Cardiac muscle cell (in vitro differentiated cells and primary cell): Measurements from ENCODE around the gene RAB13. TPM values are rescaled to one million over a fixed set of nuclear protein-coding genes. Genes with fewer than 3 reads are reported as not detected.

ENCODE experiments used
- DNase-seq, 2 donors: peaks; one replicate each; pipeline versions ENCODE4 v3.0.0 to v3.0.0-alpha.2; 2010 to 2017; ENCODE audit warnings: low read depth in 1 of 2, low spot score in 1 of 2
- H3K27ac ChIP-seq: fragments of 200-600 bp; sonication (generic); 2 replicates; pipeline ENCODE4 v1.5.1; 2016
- H3K27me3 ChIP-seq: fragments of 200-600 bp; sonication (generic); 2 replicates; pipeline ENCODE4 v1.6.0; 2016; ENCODE audit warnings: control low read depth
- H3K36me3 ChIP-seq: fragments of 200-600 bp; sonication (generic); 2 replicates; pipeline ENCODE4 v1.5.1; 2016; ENCODE audit warnings: control low read depth
- H3K4me1 ChIP-seq: fragments of 200-600 bp; sonication (generic); 2 replicates; pipeline ENCODE4 v1.8.1; 2017; ENCODE audit warnings: low read depth, mild to moderate bottlenecking, mixed run types
- H3K4me3 ChIP-seq: fragments of 200-600 bp; sonication (generic); 2 replicates; pipeline ENCODE4 v1.5.1; 2016; ENCODE audit warnings: mild to moderate bottlenecking
- H3K9me3 ChIP-seq: fragments of 200-600 bp; sonication (generic); 2 replicates; pipeline ENCODE4 v1.5.1; 2017; ENCODE audit warnings: low read depth, mild to moderate bottlenecking, control low read depth
- polyA plus RNA-seq: library from polyadenylated mRNA; unstranded; fragments of >200 nt; fragmentation: Nextera tagmentation; extraction: Ambion mirVana; gene quantifications from 2 replicates; pipeline ENCODE4 v1.2.1, GENCODE V29; 2016
- total RNA-seq: library from RNA; depleted of rRNA; stranded (reverse); fragments of >200 nt; gene quantifications from 2 replicates; pipeline ENCODE4 v1.2.3, GENCODE V29; 2016
- TF ChIP-seq, protein P1 (sequence below): IDR thresholded peaks from 2 replicates; pipeline ENCODE4 v1.5.1; 2012; ENCODE audit warnings: low read depth, mild to moderate bottlenecking, low read length

Gene RAB13
- total and polyA plus RNA-seq, 2 experiments from 2014 or later: 37.6 to 90.6 TPM

DNA sequence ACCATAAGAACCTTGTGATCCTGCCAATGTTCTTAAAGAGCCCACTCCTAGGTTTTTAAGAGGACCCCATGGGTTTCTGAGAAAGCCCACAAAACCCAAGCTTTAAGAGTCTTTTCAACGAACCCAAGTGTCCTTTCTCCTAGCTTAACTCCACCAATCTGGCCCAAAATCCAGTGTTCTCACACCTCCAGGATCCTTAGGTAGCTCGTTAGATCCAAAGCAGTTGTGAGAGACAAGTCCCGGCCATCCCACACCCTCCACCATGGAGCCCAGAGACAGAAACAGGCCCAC is 41.4 kb downstream of the RAB13 start:
- H3K4me1 ChIP-seq: peaks cover 5% of the 10 kb centered on the region
- H3K4me3 ChIP-seq: peak overlapping the region; percentile 99

DNA sequence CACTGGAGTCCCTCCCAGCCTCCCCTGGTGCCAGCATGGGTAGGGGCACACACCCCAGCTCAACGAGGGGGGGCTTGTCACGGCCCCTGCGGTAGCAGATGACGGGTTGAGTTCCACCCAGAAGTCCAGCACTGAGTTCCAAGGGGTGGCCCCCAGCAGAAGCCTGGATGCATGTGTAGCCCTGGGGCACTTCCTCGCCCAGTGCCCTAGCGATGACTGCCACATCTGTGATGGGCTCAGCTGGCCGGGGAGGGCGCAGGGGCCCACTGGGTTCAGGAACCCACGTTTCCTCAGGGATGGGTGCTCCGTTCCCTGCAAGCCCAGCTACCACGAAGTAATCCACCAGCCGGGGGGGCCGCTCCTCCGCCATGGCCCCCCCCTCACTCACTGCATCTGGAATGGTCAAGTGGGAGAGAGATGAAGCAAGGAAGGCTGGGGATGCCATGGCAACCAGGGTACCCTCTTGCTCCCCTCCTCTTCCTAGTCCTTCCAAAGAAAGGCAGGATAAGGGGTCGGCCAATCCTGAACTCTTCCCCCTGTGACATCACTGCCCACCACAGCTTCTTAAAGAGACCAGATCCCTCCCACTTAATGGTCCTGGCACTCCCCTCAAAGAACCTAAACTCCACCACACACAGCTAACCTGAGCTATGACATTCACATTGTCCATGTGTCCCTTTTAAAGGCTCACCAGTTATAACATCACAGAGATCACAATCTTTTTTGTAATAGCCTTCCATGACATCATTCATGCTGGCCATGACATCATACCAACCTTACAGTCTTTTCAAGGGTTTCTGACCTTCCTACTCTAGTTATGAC is 41.9 kb downstream of the RAB13 start:
- Histone ChIP-seq H3K36me3 (peaks cover 23% of the 10 kb centered on the region), H3K27ac (no peak overlapping the region), H3K4me1 (peaks cover 5% of the 10 kb centered on the region), H3K9me3 (no peaks in the 10 kb centered on the region), H3K4me3 (no peak overlapping the region), H3K27me3 (no peaks in the 10 kb centered on the region)
- no peak for DNase-seq
- TF ChIP-seq, protein P1, sequence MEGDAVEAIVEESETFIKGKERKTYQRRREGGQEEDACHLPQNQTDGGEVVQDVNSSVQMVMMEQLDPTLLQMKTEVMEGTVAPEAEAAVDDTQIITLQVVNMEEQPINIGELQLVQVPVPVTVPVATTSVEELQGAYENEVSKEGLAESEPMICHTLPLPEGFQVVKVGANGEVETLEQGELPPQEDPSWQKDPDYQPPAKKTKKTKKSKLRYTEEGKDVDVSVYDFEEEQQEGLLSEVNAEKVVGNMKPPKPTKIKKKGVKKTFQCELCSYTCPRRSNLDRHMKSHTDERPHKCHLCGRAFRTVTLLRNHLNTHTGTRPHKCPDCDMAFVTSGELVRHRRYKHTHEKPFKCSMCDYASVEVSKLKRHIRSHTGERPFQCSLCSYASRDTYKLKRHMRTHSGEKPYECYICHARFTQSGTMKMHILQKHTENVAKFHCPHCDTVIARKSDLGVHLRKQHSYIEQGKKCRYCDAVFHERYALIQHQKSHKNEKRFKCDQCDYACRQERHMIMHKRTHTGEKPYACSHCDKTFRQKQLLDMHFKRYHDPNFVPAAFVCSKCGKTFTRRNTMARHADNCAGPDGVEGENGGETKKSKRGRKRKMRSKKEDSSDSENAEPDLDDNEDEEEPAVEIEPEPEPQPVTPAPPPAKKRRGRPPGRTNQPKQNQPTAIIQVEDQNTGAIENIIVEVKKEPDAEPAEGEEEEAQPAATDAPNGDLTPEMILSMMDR: no peak

More for the DNA sequence above, 41.4 kb downstream of the RAB13 start:
- peak overlapping the region; percentile 90 for H3K27ac ChIP-seq
- TF ChIP-seq, protein P1: no peak
- DNase-seq: no peak
- no peaks in the 10 kb centered on the region for H3K27me3 ChIP-seq
- no peaks in the 10 kb centered on the region for H3K9me3 ChIP-seq
- peaks cover 26% of the 10 kb centered on the region for H3K36me3 ChIP-seq

DNA sequence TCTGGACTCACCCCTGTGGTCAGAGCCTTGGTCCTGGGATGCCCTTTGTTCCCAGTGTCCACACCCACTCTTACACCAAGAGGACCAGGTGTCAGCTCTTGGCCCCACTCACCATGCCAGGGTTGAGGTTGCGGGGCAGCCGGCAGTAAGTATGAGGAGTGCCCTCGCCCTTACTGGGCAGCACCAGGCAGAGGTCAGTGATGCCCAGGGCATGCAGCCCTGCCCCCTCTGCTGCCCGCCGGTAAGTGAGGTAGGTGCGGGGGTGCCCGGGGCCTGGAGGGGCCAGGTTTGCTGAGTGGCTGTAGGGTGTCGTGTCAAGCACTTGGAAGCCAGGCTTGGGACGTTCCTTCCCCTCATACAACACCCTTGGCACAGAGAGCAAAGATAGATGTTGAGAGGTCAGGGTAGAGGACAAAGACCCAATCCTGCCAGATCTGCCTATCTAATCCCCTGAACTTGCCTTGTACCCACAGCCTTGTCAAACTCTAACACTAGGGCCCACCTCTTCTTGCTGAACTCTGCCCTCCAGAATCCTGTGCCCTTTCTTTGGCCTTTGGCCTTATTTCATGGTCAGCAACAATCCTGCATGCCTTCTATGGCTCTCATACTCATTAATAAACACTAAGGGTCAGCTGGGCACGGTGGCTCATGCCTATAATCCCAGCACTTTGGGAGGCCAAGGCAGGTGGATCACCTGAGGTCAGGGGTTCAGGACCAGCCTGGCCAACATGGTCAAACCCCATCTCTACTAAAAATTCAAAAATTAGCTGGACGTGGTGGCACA is 43.2 kb downstream of the RAB13 start:
- H3K36me3 ChIP-seq: peaks cover 14% of the 10 kb centered on the region
- no peak overlapping the region for H3K4me3 ChIP-seq
- no peak overlapping the region for H3K27ac ChIP-seq
- no peaks in the 10 kb centered on the region for H3K27me3 ChIP-seq
- H3K4me1 ChIP-seq: peaks cover 5% of the 10 kb centered on the region
- no peak for DNase-seq
- H3K9me3 ChIP-seq: no peaks in the 10 kb centered on the region
- TF ChIP-seq, protein P1: no peak

DNA sequence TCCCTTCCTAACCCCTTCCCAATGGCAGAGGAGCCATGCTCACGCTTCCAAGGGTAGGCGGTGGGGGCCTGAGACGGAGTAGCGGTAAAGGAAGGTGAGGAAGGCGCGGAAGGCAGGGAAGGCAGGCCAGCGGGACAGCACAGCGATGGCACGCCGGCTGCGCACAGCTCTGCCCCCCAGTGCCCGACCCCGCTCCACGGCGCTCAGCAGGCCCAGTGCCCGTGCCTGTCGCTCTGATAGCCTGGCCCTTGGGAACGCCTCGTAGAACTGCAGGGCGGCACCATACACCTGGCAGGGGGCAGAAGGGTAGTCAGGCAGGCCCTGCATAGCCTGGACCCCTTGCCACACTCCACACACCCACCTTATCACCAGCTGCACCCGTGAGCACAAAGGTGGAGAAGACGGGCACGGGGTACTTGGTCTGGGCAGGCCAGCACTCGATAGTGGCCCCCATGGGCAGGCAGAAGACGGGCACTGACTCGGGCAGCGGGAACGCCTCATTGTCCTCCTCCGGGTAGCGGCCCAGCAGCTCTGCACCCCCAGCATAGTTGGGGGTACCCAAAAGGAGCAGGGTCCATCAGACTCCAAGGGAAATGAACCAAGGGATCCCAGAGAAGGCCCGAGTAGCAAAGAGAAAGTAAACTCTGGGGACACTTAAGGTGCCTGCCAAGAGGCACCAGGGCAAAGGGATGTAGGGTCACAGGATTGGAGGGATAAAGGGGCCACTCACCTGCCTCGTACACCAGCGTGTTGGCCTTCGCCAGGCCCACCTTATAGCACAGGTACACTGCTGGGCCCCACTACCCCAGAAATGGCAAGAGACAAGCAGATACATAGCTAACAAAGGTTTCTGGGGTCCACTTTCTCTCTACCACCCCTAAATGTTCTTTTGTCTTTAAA is 44.1 kb downstream of the RAB13 start:
- H3K36me3 ChIP-seq: peaks cover 19% of the 10 kb centered on the region
- no peak overlapping the region for H3K27ac ChIP-seq
- TF ChIP-seq, protein P1: no peak
- peaks cover 5% of the 10 kb centered on the region for H3K4me1 ChIP-seq
- H3K4me3 ChIP-seq: no peak overlapping the region
- DNase-seq: no peak
- no peaks in the 10 kb centered on the region for H3K27me3 ChIP-seq
- H3K9me3 ChIP-seq: no peaks in the 10 kb centered on the region

DNA sequence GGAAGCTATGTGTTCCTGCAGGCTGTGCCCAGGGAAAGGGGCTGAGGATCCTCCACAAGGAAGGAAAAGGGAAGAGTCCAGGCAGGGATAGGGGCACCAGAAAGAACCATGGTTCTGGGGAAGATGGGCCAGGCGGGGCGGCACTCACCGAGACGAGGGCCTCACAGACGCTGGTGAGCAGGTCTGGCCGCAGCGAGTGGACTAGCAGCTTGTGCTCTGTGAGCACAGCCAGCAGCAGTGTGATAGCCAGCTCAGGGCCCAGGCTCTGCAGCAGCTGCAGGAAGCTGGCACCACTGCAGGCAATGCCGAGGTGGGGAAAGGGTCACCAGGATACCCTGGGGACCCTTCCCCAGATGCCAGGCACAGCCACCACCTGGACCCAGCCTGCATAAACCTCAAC is 45.4 kb downstream of the RAB13 start:
- no peak for DNase-seq
- Histone ChIP-seq H3K27me3 (no peaks in the 10 kb centered on the region), H3K4me3 (no peak overlapping the region), H3K4me1 (peaks cover 5% of the 10 kb centered on the region), H3K36me3 (peaks cover 33% of the 10 kb centered on the region), H3K9me3 (no peaks in the 10 kb centered on the region), H3K27ac (no peak overlapping the region)
- TF ChIP-seq, protein P1: no peak
